Muscle of leg (tissue), 11 donors: ENCODE data around the gene ZDHHC14. TPM values are rescaled to one million over a fixed set of nuclear protein-coding genes. Genes with fewer than 3 reads are reported as not detected.

ENCODE experiments used
- DNase-seq: peaks from one replicate; pipeline ENCODE4 v3.0.0; 2013
- H3K27ac ChIP-seq: one replicate; pipeline ENCODE4 v1.5.1; 2013; ENCODE audit warnings: mild to moderate bottlenecking, low read length, control low read depth
- H3K27me3 ChIP-seq: one replicate; pipeline ENCODE4 v1.6.1; 2013; ENCODE audit warnings: low read length; ENCODE audit not compliant: control insufficient read depth, insufficient read depth
- H3K36me3 ChIP-seq: one replicate; pipeline ENCODE4 v1.6.1; 2013; ENCODE audit warnings: low read length; ENCODE audit not compliant: control insufficient read depth, insufficient read depth
- H3K4me1 ChIP-seq: one replicate; pipeline ENCODE4 v1.6.1; 2013; ENCODE audit warnings: low read length; ENCODE audit not compliant: control insufficient read depth, insufficient read depth
- H3K4me3 ChIP-seq: one replicate; pipeline ENCODE4 v1.5.1; 2013; ENCODE audit warnings: low read length, control low read depth
- H3K9me3 ChIP-seq: replicated peaks from 2 replicates; pipeline ENCODE4 v1.6.1; 2013; ENCODE audit warnings: low read depth, low read length; ENCODE audit not compliant: control insufficient read depth
- WGBS: methylation state at CpG from one replicate; pipeline ENCODE4 v1.1.5; 2013; ENCODE audit warnings: missing lambda C conversion rate; ENCODE audit not compliant: insufficient coverage; 5-methylcytosine and 5-hydroxymethylcytosine counted together
- polyA plus RNA-seq, 8 donors: library from polyadenylated mRNA; unstranded; fragments of 120-200 nt; gene quantifications; one replicate each; pipeline versions ENCODE4 v1.2.1 to v1.2.3, GENCODE V29; 2013; ENCODE audit warnings: inconsistent platforms in 1 of 8, low replicate concordance in 1 of 8; ENCODE audit not compliant: insufficient read length in 8 of 8, insufficient read depth in 1 of 8
- total RNA-seq: library from RNA; stranded (reverse); fragments of 120-200 nt; gene quantifications from one replicate; pipeline ENCODE4 v1.2.4, GENCODE V29; 2013

Gene ZDHHC14
- total and polyA plus RNA-seq, 9 donors = 3.4 to 8.9 (median 5.7) TPM

DNA sequence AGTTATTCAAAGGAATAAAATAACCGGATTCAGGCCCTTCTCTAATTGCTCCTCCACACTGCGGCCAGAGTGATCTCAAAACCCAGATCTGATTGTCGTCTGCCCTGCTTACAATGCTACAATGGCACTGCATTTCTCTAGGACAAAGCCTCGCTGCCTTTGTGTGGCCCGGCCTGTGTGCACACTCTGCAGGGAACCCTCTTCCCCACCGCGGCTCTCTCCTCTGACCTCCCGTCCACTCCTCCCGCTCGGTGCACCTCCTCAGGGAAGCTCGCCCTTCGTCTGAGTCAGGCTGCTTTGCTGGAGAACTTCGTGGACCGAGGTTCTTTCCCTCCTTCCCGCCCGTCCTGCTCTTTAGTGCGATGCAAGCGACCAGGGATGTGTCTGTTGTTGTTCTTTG lies 340.4 kb downstream of the ZDHHC14 start:
- H3K4me1 ChIP-seq = peaks cover 22% of the 10 kb centered on the region
- H3K27me3 ChIP-seq = no peaks in the 10 kb centered on the region
- H3K4me3 ChIP-seq = no peak overlapping the region
- WGBS = 80% methylated on average over 12 of the region's 18 CpGs
- no peak overlapping the region for H3K27ac ChIP-seq
- H3K36me3 ChIP-seq = no peaks in the 10 kb centered on the region
- peaks cover 10% of the 10 kb centered on the region for H3K9me3 ChIP-seq
- DNase-seq = no peak

DNA sequence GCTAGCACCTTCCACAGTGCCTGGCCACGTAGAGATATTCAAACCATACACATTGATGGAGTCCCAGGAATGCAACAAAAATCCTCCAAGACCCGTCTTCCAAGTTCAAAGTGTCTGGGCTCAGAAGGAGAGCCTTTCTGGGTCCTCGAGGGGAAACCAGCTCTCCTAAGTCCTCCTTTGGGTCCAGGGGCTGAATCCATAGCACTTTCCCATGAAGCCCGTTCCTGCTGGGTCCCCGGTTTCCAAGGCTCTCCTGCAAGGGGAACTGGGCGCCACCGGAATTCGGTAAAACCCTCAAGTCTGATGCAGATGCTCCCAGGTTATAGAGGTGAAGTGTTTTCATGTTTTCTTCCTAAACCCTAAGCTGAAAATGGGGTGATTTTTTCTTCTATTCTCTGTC lies 340.8 kb downstream of the ZDHHC14 start:
- no peak overlapping the region for H3K27ac ChIP-seq
- no peaks in the 10 kb centered on the region for H3K27me3 ChIP-seq
- DNase-seq = no peak
- H3K36me3 ChIP-seq = no peaks in the 10 kb centered on the region
- H3K4me3 ChIP-seq = no peak overlapping the region
- H3K9me3 ChIP-seq = peaks cover 10% of the 10 kb centered on the region
- peaks cover 22% of the 10 kb centered on the region for H3K4me1 ChIP-seq
- 82% methylated on average over 3 of the region's 8 CpGs for WGBS

DNA sequence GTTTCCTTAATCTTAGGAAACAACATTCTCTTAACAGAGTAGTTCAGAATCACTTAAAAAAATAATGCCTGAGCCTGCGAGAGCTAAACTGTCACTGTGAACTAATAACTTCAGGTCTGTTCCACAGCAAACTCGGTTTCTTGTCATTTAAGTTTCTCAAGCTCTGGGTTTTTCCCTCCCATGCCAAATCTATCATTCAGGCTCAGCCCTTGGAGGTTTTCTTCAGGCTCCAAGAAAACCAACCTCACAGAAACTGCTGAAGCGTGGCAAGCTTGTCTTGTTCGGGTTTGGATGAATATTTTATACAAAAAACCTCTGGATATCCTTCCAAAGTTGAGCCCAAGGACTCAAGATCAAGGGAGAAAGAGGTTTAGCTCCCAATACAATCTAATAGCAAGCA lies 342.4 kb downstream of the ZDHHC14 start:
- peaks cover 25% of the 10 kb centered on the region for H3K4me1 ChIP-seq
- 27% methylated on average over 2 of the region's 4 CpGs for WGBS
- no peak overlapping the region for H3K4me3 ChIP-seq
- H3K36me3 ChIP-seq = no peaks in the 10 kb centered on the region
- DNase-seq = no peak
- H3K27me3 ChIP-seq = no peaks in the 10 kb centered on the region
- H3K27ac ChIP-seq = peak overlapping the region; percentile 16
- H3K9me3 ChIP-seq = peaks cover 10% of the 10 kb centered on the region

DNA sequence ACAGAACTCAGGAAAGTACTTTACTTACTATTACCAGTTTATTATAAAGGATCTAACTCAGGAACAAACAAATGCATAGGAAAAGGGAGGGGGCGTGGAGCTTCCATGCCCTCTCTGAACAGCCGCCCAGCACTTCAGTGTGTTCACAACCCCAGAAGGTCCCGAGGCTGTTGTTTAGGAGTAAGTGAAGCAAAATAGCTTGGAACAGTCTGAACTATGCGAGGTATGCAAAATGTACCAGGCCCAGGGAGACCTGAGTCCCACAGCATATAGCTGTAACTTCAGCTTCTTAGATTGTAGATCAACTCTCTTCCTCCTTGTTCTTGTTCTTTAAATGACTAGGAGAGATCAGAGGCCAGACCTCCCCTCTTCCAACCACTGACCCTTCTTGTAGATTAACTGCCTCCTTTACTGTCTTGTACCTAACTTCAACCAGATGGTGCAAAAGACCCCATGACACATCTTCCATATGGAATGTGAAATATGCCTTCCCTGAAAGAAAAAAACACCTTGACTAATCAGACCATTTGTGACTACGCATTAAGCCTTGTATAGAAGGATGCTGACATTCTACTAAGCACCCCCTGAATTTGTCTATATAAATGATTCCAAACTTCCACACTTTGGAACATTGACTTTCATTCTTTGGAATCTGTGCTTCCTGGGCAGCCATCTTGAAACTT lies 343.3 kb downstream of the ZDHHC14 start:
- DNase-seq = no peak
- Histone ChIP-seq H3K27ac (no peak overlapping the region), H3K36me3 (no peaks in the 10 kb centered on the region), H3K9me3 (peaks cover 10% of the 10 kb centered on the region), H3K4me1 (peaks cover 18% of the 10 kb centered on the region), H3K27me3 (no peaks in the 10 kb centered on the region), H3K4me3 (no peak overlapping the region)
- 80% methylated on average over 3 of the region's 5 CpGs for WGBS

DNA sequence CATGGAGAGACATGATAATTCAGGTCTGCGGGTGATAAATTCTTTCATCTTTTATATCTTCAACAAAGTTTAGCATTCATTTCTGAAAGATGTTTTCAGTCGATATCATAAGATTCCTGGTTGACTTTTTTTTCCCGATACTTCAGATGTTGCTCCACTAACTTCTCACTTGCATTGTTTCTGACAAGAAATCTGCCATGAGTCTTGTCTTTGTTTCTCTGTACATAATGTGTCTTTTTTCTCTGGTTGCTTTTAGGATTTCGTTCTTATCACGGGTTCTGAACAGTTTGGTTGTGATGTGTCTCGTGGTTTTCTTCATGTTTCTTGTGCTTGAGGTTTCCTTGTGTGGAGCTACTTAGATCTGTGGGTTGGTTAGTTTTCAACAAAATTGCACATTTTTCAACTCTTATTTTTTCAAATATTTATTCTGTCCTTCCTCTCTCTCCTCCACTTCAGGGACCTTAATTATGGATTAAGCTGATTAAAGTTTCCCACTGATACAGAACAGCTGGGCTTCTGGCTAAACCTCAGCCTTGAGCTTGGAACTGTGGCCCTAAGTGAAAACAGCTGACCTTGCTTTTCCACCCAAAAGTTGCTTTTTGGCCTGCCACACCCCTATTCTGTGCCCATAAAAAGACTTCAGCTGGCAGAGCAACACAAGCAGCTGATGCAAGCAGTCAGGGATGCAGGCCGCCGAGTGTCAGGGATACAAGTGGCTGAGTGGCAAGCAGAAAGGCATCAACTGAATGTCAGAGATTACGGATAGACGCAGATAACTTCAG lies 344.2 kb downstream of the ZDHHC14 start:
- H3K4me3 ChIP-seq = no peak overlapping the region
- H3K4me1 ChIP-seq = peaks cover 12% of the 10 kb centered on the region
- peaks cover 10% of the 10 kb centered on the region for H3K9me3 ChIP-seq
- no peaks in the 10 kb centered on the region for H3K27me3 ChIP-seq
- no peaks in the 10 kb centered on the region for H3K36me3 ChIP-seq
- DNase-seq = peak; percentile 52
- peak overlapping the region; percentile 24 for H3K27ac ChIP-seq
- 89% methylated on average over 5 of the region's 10 CpGs for WGBS

DNA sequence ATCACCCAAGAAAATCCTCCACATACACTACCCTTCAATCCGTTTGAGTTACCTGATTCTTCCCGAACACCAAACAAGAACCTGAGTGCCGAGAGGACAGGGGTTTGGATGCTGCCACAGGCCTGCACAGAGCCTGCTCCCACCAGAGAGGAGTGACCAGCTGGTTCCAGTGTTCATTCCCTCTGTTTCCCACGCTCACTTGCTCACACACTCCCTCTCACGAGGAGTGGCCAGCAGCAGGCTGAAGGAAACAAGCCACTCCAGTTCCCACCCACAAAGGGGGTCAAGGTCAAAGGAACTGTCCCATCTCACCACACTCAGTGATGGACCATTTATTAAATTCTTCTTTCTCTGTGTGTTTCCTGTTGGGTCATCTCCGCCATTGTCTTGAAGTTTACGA lies 344.8 kb downstream of the ZDHHC14 start:
- no peak overlapping the region for H3K27ac ChIP-seq
- peaks cover 10% of the 10 kb centered on the region for H3K9me3 ChIP-seq
- H3K4me3 ChIP-seq = no peak overlapping the region
- no peaks in the 10 kb centered on the region for H3K36me3 ChIP-seq
- 97% methylated on average over 6 of the region's 7 CpGs for WGBS
- peaks cover 12% of the 10 kb centered on the region for H3K4me1 ChIP-seq
- no peaks in the 10 kb centered on the region for H3K27me3 ChIP-seq
- no peak for DNase-seq

DNA sequence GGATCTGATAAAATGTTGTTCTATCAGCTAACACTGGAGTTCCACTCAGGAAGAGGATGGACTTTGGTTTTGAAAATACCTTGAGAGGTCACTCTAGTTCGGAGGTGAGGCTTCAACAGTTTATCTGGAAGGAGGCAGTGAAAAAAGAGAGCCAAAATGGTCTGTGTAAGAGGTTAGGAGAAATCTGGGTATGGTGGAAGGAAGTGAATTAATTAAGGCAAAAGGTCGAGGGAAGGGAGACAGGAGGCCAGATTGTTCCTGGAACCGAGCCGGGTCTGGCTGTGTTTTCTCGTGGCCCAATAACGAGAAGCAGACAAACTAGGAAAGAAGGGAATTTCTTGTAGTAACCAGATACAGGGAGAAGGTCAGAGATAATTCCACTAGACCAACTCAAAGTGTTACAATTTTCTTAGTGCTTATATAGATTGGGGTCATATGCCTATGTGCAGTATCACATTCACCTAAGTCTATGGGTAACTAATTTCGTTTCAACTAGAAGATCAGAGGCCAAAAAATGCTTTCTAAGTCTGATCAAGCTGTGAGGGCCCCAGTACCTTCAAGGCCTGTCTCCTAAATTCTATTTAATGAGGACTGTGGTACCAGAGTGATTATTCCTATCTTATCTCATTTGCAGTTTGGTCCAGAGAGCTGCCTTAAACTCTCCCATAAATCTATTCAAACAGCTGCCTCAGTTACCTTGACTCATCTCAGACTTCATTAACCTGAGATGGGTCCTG lies 346.1 kb downstream of the ZDHHC14 start:
- H3K27me3 ChIP-seq = no peaks in the 10 kb centered on the region
- WGBS = 18% methylated on average over 4 of the region's 7 CpGs
- H3K36me3 ChIP-seq = no peaks in the 10 kb centered on the region
- peaks cover 10% of the 10 kb centered on the region for H3K9me3 ChIP-seq
- DNase-seq = peak; percentile 53
- no peak overlapping the region for H3K4me3 ChIP-seq
- H3K27ac ChIP-seq = no peak overlapping the region
- peaks cover 12% of the 10 kb centered on the region for H3K4me1 ChIP-seq

Other genes starting within 250 kb of the ZDHHC14 start
- 10.0 TPM for gene TMEM242, start 57.7 kb upstream of the ZDHHC14 start, total RNA-seq
- 10 to 100 TPM in 3 of 8 donors, 1 to 10 TPM in 5; 7.7 to 10.9 (median 9.5) TPM for gene TMEM242, start 57.7 kb upstream of the ZDHHC14 start, polyA plus RNA-seq